Cardiac muscle cell (in vitro differentiated cells and primary cell): ENCODE results near the gene PABPC3. TPM values are rescaled to one million over a fixed set of nuclear protein-coding genes. Genes with fewer than 3 reads are reported as not detected.

Source experiments
- DNase-seq, 2 donors: peaks; one replicate each; pipeline versions ENCODE4 v3.0.0 to v3.0.0-alpha.2; 2010 to 2017; ENCODE audit warnings: low read depth in 1 of 2, low spot score in 1 of 2
- H3K27ac ChIP-seq: fragments of 200-600 bp; sonication (generic); 2 replicates; pipeline ENCODE4 v1.5.1; 2016
- H3K27me3 ChIP-seq: fragments of 200-600 bp; sonication (generic); 2 replicates; pipeline ENCODE4 v1.6.0; 2016; ENCODE audit warnings: control low read depth
- H3K36me3 ChIP-seq: fragments of 200-600 bp; sonication (generic); 2 replicates; pipeline ENCODE4 v1.5.1; 2016; ENCODE audit warnings: control low read depth
- H3K4me1 ChIP-seq: fragments of 200-600 bp; sonication (generic); 2 replicates; pipeline ENCODE4 v1.8.1; 2017; ENCODE audit warnings: low read depth, mild to moderate bottlenecking, mixed run types
- H3K4me3 ChIP-seq: fragments of 200-600 bp; sonication (generic); 2 replicates; pipeline ENCODE4 v1.5.1; 2016; ENCODE audit warnings: mild to moderate bottlenecking
- H3K9me3 ChIP-seq: fragments of 200-600 bp; sonication (generic); 2 replicates; pipeline ENCODE4 v1.5.1; 2017; ENCODE audit warnings: low read depth, mild to moderate bottlenecking, control low read depth
- CTCF ChIP-seq: IDR thresholded peaks from 2 replicates; pipeline ENCODE4 v1.5.1; 2012; ENCODE audit warnings: low read depth, mild to moderate bottlenecking, low read length
- polyA plus RNA-seq: library from polyadenylated mRNA; unstranded; fragments of >200 nt; fragmentation: Nextera tagmentation; extraction: Ambion mirVana; gene quantifications from 2 replicates; pipeline ENCODE4 v1.2.1, GENCODE V29; 2016
- total RNA-seq: library from RNA; depleted of rRNA; stranded (reverse); fragments of >200 nt; gene quantifications from 2 replicates; pipeline ENCODE4 v1.2.3, GENCODE V29; 2016

The PABPC3 gene
- total and polyA plus RNA-seq, 2 experiments from 2014 or later, result not detected

GRCh38 chr13:25059958-25060357 is 36.0 kb upstream of the PABPC3 start:
- Histone ChIP-seq H3K9me3 (no peaks in the 10 kb centered on the region), H3K4me1 (no peaks in the 10 kb centered on the region), H3K4me3 (no peak overlapping the region), H3K27ac (no peak overlapping the region), H3K36me3 (no peaks in the 10 kb centered on the region), H3K27me3 (no peaks in the 10 kb centered on the region)
- no peak for TF ChIP-seq CTCF
- DNase-seq, result no peak

- Histone ChIP-seq H3K27ac (no peak overlapping the region), H3K27me3 (no peaks in the 10 kb centered on the region), H3K9me3 (no peaks in the 10 kb centered on the region), H3K36me3 (no peaks in the 10 kb centered on the region), H3K4me1 (no peaks in the 10 kb centered on the region), H3K4me3 (no peak overlapping the region)
- DNase-seq, result no peak
- TF ChIP-seq CTCF, result no peak
Measured at GRCh38 chr13:25062479-25062878, 33.5 kb upstream of the PABPC3 start.

GRCh38 chr13:25064396-25064795 is 31.5 kb upstream of the PABPC3 start:
- Histone ChIP-seq H3K27ac (no peak overlapping the region), H3K9me3 (no peaks in the 10 kb centered on the region), H3K4me3 (no peak overlapping the region), H3K27me3 (no peaks in the 10 kb centered on the region), H3K36me3 (no peaks in the 10 kb centered on the region), H3K4me1 (no peaks in the 10 kb centered on the region)
- DNase-seq, result no peak
- no peak for TF ChIP-seq CTCF

- H3K27me3 ChIP-seq, result no peaks in the 10 kb centered on the region
- DNase-seq, result no peak
- TF ChIP-seq CTCF, result no peak
- H3K27ac ChIP-seq, result no peak overlapping the region
- H3K36me3 ChIP-seq, result no peaks in the 10 kb centered on the region
- no peaks in the 10 kb centered on the region for H3K9me3 ChIP-seq
- H3K4me3 ChIP-seq, result no peak overlapping the region
- no peaks in the 10 kb centered on the region for H3K4me1 ChIP-seq
Measured at GRCh38 chr13:25065974-25066770, 29.8 kb upstream of the PABPC3 start.

- TF ChIP-seq CTCF, result no peak
- Histone ChIP-seq H3K27me3 (no peaks in the 10 kb centered on the region), H3K36me3 (no peaks in the 10 kb centered on the region), H3K4me3 (no peak overlapping the region), H3K4me1 (no peaks in the 10 kb centered on the region), H3K27ac (no peak overlapping the region), H3K9me3 (no peaks in the 10 kb centered on the region)
- DNase-seq, result no peak
Measured at GRCh38 chr13:25067064-25067463, 28.9 kb upstream of the PABPC3 start.
